IMR-90 (cell line): ENCODE results near the gene CD28. TPM values are rescaled to one million over a fixed set of nuclear protein-coding genes. Genes with fewer than 3 reads are reported as not detected.

Experiments used
- ATAC-seq: fragments of 200-7000 bp; cut with Tn5 transposase; 2 replicates; pipeline ENCODE4 v1.9.1; 2020; ENCODE audit warnings: low read depth, mild to moderate bottlenecking, moderate library complexity
- BruUV-seq: library from RNA; stranded (reverse); fragments of 400-500 nt; replicated peaks from 2 replicates; lab custom pipeline; 2021; lab: Mats Ljungman, UMichigan
- CTCF ChIA-PET: fragments of 300-600 bp; formaldehyde crosslinking; extraction: SDS; loops from one replicate; lab custom pipeline; 2021; ENCODE audit warnings: antibody characterized with exemption; lab: Yijun Ruan, JAX
- POLR2A ChIA-PET: fragments of 300-600 bp; sonication (Branson Sonifier 250); formaldehyde crosslinking; loops from one replicate; lab custom pipeline; 2022; ENCODE audit warnings: antibody characterized with exemption; ENCODE audit not compliant: unreplicated experiment; lab: Charles Lee
- DNase-seq: peaks from one replicate; pipeline ENCODE4 v3.0.0; 2013
- H2AFZ ChIP-seq: replicated peaks from 2 replicates; pipeline ENCODE3; 2013; ENCODE audit warnings: low read length, mild to moderate bottlenecking; ENCODE audit not compliant: poor library complexity
- H2AK5ac ChIP-seq: 2 replicates; pipeline ENCODE4 v1.6.1; 2013; ENCODE audit warnings: low read depth, low read length, inconsistent platforms
- H2AK9ac ChIP-seq: replicated peaks from 2 replicates; pipeline ENCODE3; 2013; ENCODE audit warnings: mild to moderate bottlenecking, low read depth, low read length, moderate library complexity; ENCODE audit not compliant: poor library complexity
- H2BK120ac ChIP-seq: 2 replicates; pipeline ENCODE4 v1.6.1; 2013; ENCODE audit warnings: low read depth, low read length, inconsistent platforms
- H2BK15ac ChIP-seq: 3 replicates; pipeline ENCODE4 v1.6.1; 2013; ENCODE audit warnings: low read depth, low read length, inconsistent platforms
- H2BK20ac ChIP-seq: 2 replicates; pipeline ENCODE4 v1.6.1; 2013; ENCODE audit warnings: low read depth, mild to moderate bottlenecking, inconsistent platforms, low read length, moderate library complexity
- H2BK5ac ChIP-seq: 2 replicates; pipeline ENCODE4 v1.6.1; 2013; ENCODE audit warnings: mild to moderate bottlenecking, low read depth, low read length, inconsistent platforms; ENCODE audit not compliant: poor library complexity, severe bottlenecking
- H3K14ac ChIP-seq: replicated peaks from 2 replicates; pipeline ENCODE4 v1.6.1; 2013; ENCODE audit warnings: low read depth, low read length, inconsistent platforms
- H3K18ac ChIP-seq: 2 replicates; pipeline ENCODE4 v1.6.1; 2013; ENCODE audit warnings: low read depth, low read length, control low read depth
- H3K23ac ChIP-seq: 2 replicates; pipeline ENCODE4 v1.6.1; 2013; ENCODE audit warnings: low read depth, low read length, inconsistent platforms
- H3K27ac ChIP-seq: 2 replicates; pipeline ENCODE4 v1.5.1; 2013; ENCODE audit warnings: mild to moderate bottlenecking, control low read depth, low read length; ENCODE audit not compliant: insufficient read depth
- H3K27me3 ChIP-seq: 2 replicates; pipeline ENCODE4 v1.6.1; 2013; ENCODE audit warnings: low read length; ENCODE audit not compliant: control insufficient read depth, insufficient read depth
- H3K36me3 ChIP-seq: 2 replicates; pipeline ENCODE4 v1.6.1; 2013; ENCODE audit warnings: low read length, mixed read lengths; ENCODE audit not compliant: control insufficient read depth, insufficient read depth
- H3K4ac ChIP-seq: 2 replicates; pipeline ENCODE4 v1.6.1; 2013; ENCODE audit warnings: low read depth, low read length, inconsistent platforms
- H3K4me1 ChIP-seq: 2 replicates; pipeline ENCODE4 v1.6.1; 2013; ENCODE audit warnings: low read length, mixed read lengths; ENCODE audit not compliant: control insufficient read depth, insufficient read depth
- H3K4me2 ChIP-seq: 2 replicates; pipeline ENCODE4 v1.6.1; 2013; ENCODE audit warnings: low read depth, mild to moderate bottlenecking, control low read depth, low read length, moderate library complexity
- H3K4me3 ChIP-seq: 2 replicates; pipeline ENCODE4 v1.5.1; 2013; ENCODE audit warnings: low read depth, mild to moderate bottlenecking, control low read depth, low read length, moderate library complexity; ENCODE audit not compliant: insufficient read depth
- H3K56ac ChIP-seq: 2 replicates; pipeline ENCODE4 v1.6.1; 2013; ENCODE audit warnings: low read length, inconsistent platforms; ENCODE audit not compliant: insufficient read depth; ENCODE audit errors: extremely low read depth
- H3K79me1 ChIP-seq, 2 experiments: 2 replicates each; pipeline ENCODE4 v1.6.1; 2013; ENCODE audit warnings: low read length in 2 of 2, inconsistent platforms in 1 of 2, low read depth in 1 of 2
- H3K9ac ChIP-seq: 2 replicates; pipeline ENCODE4 v1.6.1; 2013; ENCODE audit warnings: low read depth, low read length, control low read depth
- H3K9me1 ChIP-seq: 2 replicates; pipeline ENCODE4 v1.6.1; 2013; ENCODE audit warnings: low read length, inconsistent platforms; ENCODE audit not compliant: insufficient read depth
- H3K9me3 ChIP-seq: 2 replicates; pipeline ENCODE4 v1.6.1; 2013; ENCODE audit warnings: low read length; ENCODE audit not compliant: control insufficient read depth, insufficient read depth
- H4K20me1 ChIP-seq: 2 replicates; pipeline ENCODE4 v1.6.1; 2013; ENCODE audit warnings: low read length, inconsistent platforms; ENCODE audit not compliant: insufficient read depth
- H4K5ac ChIP-seq: 2 replicates; pipeline ENCODE4 v1.6.1; 2013; ENCODE audit warnings: mild to moderate bottlenecking, low read depth, low read length, control low read depth
- H4K8ac ChIP-seq, 2 experiments: 2 replicates each; pipeline ENCODE4 v1.6.1; 2013; ENCODE audit warnings: low read depth in 2 of 2, low read length in 2 of 2, control low read depth in 1 of 2, inconsistent platforms in 1 of 2
- H4K91ac ChIP-seq: 2 replicates; pipeline ENCODE4 v1.6.1; 2013; ENCODE audit warnings: low read depth, low read length, inconsistent platforms; ENCODE audit not compliant: insufficient read depth
- BHLHE40 ChIP-seq: fragments of 150-350 bp; IDR thresholded peaks from 2 replicates; pipeline ENCODE4 v1.6.1; 2016; ENCODE audit warnings: mild to moderate bottlenecking, low read depth, low read length
- CHD1 ChIP-seq: IDR thresholded peaks from 2 replicates; pipeline ENCODE4 v1.6.1; 2012; ENCODE audit warnings: low read depth, low read length, improper control_type of control experiment
- ELK1 ChIP-seq: fragments of 150-350 bp; IDR thresholded peaks from 2 replicates; pipeline ENCODE4 v1.6.1; 2016; ENCODE audit warnings: low read depth, mild to moderate bottlenecking, low read length, moderate library complexity, borderline replicate concordance
- MAZ ChIP-seq: IDR thresholded peaks from 2 replicates; pipeline ENCODE4 v1.6.1; 2012; ENCODE audit warnings: low read depth, mild to moderate bottlenecking, low read length, improper control_type of control experiment, moderate library complexity, borderline replicate concordance
- NFE2L2 ChIP-seq: fragments of 150-350 bp; IDR thresholded peaks from 2 replicates; pipeline ENCODE4 v1.6.1; 2016; ENCODE audit warnings: low read depth, mild to moderate bottlenecking, low read length
- RCOR1 ChIP-seq: IDR thresholded peaks from 2 replicates; pipeline ENCODE4 v1.6.1; 2012; ENCODE audit warnings: mild to moderate bottlenecking, low read length, improper control_type of control experiment; ENCODE audit not compliant: insufficient replicate concordance
- RFX5 ChIP-seq: IDR thresholded peaks from 2 replicates; pipeline ENCODE4 v1.8.0; 2012; ENCODE audit warnings: low read depth, mild to moderate bottlenecking, low read length, moderate library complexity
- USF2 ChIP-seq: fragments of 150-350 bp; IDR thresholded peaks from 2 replicates; pipeline ENCODE4 v1.6.1; 2017; ENCODE audit warnings: mild to moderate bottlenecking, antibody characterized with exemption, low read length, low read depth
- WGBS, 2 experiments: methylation state at CpG; one replicate each; pipeline versions ENCODE4 v1.1.5 to v1.1.7; 2013; ENCODE audit warnings: missing lambda C conversion rate in 2 of 2; ENCODE audit not compliant: insufficient read length in 1 of 2; ENCODE audit errors: extremely low coverage in 2 of 2; 5-methylcytosine and 5-hydroxymethylcytosine counted together
- dilution Hi-C: fragments of 300-500 bp; cut with HindIII; formaldehyde crosslinking; loops from one replicate; pipeline ENCODE4 v1.14.3; 2018; ENCODE audit warnings: low sequenced_read_pairs; ENCODE audit not compliant: unreplicated experiment
- in situ Hi-C: fragments of 300-500 bp; cut with MboI; formaldehyde crosslinking; loops from 3 replicates; pipeline ENCODE4 v1.14.3; 2019; ENCODE audit warnings: low sequenced_read_pairs, inconsistent platforms, mixed read lengths
- intact Hi-C: fragments of 100-400 bp; cut with micrococcal nuclease; formaldehyde crosslinking; loops from 2 replicates; pipeline ENCODE4 v1.10.0; 2022
- polyA plus RNA-seq, 3 experiments: library from polyadenylated mRNA; depleted of rRNA; stranded (reverse); fragments of >200 nt; gene quantifications; 2 replicates each; pipeline ENCODE4 v1.2.3, GENCODE V29; 2012; ENCODE audit warnings: low replicate concordance in 1 of 3
- total RNA-seq: library from RNA; depleted of rRNA; stranded (reverse); fragments of >200 nt; gene quantifications from 2 replicates; pipeline ENCODE4 v1.2.3, GENCODE V29; 2012
- TF ChIP-seq, protein P1 (sequence below): conservative IDR thresholded peaks from 2 replicates; pipeline ENCODE4 v1.5.1; 2012; ENCODE audit warnings: mild to moderate bottlenecking, low read depth, low read length, improper control_type of control experiment

Gene CD28
- total and polyA plus RNA-seq, 2 of the 4 experiments (the other 2 are of a cell fraction) = not detected

- H3K9me3 ChIP-seq = no peaks in the 10 kb centered on the region
- H2BK120ac ChIP-seq = no peak overlapping the region
- H4K8ac ChIP-seq = no peak overlapping the region
- TF ChIP-seq RFX5 (no peak), CHD1 (no peak), NFE2L2 (no peak), USF2 (no peak), RCOR1 (no peak), ELK1 (no peak), BHLHE40 (no peak), MAZ (no peak)
- TF ChIP-seq, protein P1, sequence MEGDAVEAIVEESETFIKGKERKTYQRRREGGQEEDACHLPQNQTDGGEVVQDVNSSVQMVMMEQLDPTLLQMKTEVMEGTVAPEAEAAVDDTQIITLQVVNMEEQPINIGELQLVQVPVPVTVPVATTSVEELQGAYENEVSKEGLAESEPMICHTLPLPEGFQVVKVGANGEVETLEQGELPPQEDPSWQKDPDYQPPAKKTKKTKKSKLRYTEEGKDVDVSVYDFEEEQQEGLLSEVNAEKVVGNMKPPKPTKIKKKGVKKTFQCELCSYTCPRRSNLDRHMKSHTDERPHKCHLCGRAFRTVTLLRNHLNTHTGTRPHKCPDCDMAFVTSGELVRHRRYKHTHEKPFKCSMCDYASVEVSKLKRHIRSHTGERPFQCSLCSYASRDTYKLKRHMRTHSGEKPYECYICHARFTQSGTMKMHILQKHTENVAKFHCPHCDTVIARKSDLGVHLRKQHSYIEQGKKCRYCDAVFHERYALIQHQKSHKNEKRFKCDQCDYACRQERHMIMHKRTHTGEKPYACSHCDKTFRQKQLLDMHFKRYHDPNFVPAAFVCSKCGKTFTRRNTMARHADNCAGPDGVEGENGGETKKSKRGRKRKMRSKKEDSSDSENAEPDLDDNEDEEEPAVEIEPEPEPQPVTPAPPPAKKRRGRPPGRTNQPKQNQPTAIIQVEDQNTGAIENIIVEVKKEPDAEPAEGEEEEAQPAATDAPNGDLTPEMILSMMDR = no peak
- no TSS peak for BruUV-seq
- no peak overlapping the region for H2BK5ac ChIP-seq
- H3K9me1 ChIP-seq = 0 out of 2 replicates have a peak, but pooled peaks cover 5% of the 10 kb centered on the region
- no peaks in the 10 kb centered on the region for H3K27me3 ChIP-seq
- H3K79me1 ChIP-seq = no peaks in the 10 kb centered on the region
- H2BK15ac ChIP-seq = no peak overlapping the region
- H3K4me3 ChIP-seq = no peak overlapping the region
- DNase-seq (no peak), ATAC-seq (no peak)
- H2AK5ac ChIP-seq = no peak overlapping the region
- H3K4ac ChIP-seq = no peak overlapping the region
- no peak overlapping the region for H4K5ac ChIP-seq
- no peak overlapping the region for H2AFZ ChIP-seq
- in situ Hi-C loops (no loop called here), intact Hi-C loops (loop anchor here (10.0 kb wide), 1 partner anchor 425 kb away; the partner anchor contains the start of gene CYP20A1), dilution Hi-C loops (no loop called here)
- H3K56ac ChIP-seq = no peak overlapping the region
- H2BK20ac ChIP-seq = no peak overlapping the region
- no peak overlapping the region for H3K23ac ChIP-seq
- no peak overlapping the region for H3K18ac ChIP-seq
- no peak overlapping the region for H3K9ac ChIP-seq
- no peaks in the 10 kb centered on the region for H3K36me3 ChIP-seq
- no peak overlapping the region for H3K4me2 ChIP-seq
- 53% methylated on average over 2 of the region's 4 CpGs; no CpG with 5 or more reads in 1 of the 2 experiments for WGBS, 2 experiments
- no peaks in the 10 kb centered on the region for H4K20me1 ChIP-seq
- H3K27ac ChIP-seq = no peak overlapping the region
- POLR2A ChIA-PET = no interaction called here
- no peaks in the 10 kb centered on the region for H3K4me1 ChIP-seq
- no peak overlapping the region for H2AK9ac ChIP-seq
- H3K14ac ChIP-seq = no peak overlapping the region
- no peak overlapping the region for H4K91ac ChIP-seq
- CTCF ChIA-PET = no interaction called here
Observed at GRCh38 chr2:203659331-203660049, 46.9 kb upstream of the CD28 start.
